ENCODE data around the gene PHLDA2.

PHLDA2 gene

DNA sequence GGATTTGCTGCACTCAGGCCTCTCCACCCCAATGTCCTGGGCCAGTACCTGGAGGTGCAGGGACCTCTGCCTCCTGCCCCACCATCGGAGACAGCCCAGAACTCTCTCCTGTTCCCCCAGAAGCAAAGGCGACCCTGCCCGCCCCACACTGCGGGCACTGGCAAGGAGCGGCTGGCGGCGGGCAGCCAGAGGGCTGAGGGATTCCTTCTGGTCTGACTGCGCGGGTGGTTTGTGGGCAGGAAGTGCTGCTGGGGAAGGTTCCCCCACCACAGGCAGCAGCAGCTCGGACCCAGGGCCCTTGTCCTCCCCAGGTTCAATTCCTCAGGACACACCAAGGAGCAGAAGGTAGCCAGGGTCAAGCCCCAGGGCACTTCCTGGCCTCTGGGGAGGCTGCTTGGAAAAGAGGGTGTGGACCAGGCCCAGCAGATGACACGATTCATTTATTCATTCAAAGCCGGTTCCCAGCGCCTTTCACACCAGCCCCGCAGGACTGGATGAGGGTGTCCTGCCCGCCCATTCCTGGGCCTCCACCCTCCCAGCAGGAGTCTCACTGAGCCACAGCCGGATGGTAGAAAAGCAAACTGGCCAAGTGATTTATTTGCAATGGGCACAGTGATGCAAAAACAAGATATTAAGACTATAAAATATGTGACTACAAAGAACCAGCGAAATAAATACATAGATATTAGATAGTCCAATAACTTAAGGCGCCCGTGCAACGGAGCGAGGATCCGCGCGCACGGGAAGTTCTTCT, 1.2 kb downstream of the PHLDA2 start:
- DNase-seq, result no peak

- no peak for DNase-seq
These were observed 2.0 kb downstream of the PHLDA2 start for GRCh38 chr11:2927121-2927800.

DNA sequence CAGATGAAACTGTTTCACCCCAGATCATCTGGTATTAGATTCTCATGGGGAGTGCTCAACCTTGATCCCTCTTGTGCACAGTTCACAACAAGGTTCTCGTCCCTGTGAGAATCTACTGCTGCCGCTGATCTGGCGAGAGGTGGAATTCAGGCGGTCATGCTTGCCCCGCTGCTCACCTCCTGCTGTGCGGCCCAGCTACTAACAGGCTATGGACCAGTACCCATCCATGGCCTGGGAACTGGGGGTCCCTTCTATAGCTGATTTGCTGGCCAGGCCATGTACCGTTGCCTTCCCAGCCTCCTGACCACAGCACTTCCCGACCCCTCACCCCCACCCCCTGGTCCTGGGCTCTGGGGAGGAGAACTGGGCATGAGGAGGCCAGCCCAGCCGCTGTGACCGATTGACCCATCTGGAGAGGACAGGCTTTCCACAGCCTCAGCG, 2.6 kb downstream of the PHLDA2 start:
- no peak for DNase-seq

DNA sequence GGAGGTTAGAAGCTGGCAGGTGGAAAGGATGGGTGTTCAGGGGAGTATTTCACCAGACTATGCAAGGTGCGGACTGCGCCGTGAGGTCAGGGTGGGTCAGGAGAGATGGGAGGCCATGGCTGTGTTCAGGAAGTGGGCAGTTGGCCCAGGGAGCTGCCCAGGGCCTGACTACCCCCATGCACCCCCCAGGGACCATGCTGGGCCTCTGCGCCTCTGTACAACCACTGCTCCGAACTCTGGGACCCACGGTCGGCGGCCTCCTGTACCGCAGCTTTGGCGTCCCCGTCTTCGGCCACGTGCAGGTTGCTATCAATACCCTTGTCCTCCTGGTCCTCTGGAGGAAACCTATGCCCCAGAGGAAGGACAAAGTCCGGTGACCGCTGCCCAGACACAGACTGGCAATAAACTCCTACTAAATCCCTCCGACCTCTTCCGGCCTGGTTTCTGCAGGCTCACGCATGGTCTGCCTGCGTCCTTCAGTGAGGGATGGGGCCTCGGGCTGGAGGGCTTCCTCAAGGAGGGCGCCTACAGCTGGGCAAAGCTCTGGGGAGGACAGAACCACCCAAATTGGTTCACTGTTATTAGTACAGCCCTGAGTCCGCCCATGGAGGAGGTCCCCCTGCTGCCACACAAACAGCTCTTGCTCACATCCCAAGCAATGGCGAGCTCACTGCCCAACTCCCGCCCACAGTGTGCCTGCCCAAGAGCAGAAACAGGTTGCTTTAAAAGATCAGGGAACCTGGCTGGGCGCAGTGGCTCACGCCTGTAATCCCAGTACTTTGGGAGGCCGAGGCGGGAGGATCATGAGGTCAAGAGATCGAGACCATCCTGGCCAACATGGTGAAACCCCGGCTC, 4.2 kb downstream of the PHLDA2 start:
- DNase-seq, result no peak

DNA sequence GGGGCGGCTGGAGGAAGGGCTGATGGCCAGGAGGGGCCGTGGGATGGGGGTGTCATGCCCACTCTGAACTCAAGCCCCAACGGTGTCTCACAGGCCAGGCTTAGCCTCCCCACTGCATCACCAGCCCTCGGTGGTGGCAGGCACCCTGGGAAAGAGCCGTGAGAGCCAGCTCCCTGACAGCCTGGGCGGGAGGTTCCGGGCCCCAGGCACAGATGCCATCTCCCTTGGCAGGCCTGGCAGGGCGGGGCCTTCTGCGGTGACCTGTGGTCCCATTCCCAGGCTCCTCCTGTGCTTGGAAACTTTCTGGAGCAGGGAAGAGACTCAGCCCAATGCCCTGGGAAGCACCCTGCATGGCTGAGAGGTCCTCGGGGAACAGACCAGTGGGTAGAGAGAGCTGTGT, 4.8 kb downstream of the PHLDA2 start:
- DNase-seq, result no peak

DNA sequence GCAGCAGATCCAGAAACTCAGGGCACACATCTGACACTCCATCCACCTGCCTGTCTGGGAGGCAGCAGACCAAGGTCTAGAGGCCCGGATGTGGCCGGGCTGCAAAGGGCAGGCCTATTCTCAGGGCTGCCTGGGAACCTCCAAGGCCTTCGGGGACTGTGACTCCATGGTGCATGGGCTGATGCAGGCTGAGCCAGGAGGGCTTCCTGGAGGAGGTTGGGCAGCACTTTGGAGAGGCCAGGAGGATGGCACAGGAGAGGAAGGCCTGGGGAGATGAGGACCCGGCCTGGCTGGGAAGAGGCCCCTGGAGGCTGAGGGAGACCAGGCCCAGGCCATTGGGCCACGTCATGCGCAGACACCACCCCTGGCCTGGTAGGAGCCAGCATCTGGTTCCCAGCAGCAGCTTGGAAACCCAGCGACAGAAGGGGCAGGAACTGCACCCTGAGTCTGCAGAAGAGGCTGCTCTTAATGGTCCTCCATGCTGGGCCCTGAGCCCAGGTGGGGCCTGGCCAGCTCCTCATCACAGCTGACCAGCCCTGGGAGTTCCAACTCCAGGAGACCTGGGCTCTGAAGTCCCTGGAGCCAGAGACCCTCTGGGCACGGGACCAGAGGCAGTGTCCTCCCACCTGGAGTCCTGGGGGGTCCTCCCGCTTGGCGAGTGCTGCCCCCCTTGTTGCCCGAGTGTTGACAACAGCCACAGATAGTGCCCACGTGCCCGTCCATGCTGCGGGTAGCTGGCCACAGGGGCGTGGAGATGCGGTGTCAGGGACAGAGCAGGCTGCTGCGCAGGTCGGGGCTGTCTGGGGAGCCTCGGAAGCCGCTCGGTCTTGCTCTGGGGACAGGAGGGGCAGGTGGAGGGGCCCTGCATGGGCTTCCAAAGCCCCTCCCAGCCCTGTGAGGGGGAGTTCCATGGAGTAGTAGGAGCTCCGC, 5.5 kb downstream of the PHLDA2 start:
- DNase-seq, result no peak

DNA sequence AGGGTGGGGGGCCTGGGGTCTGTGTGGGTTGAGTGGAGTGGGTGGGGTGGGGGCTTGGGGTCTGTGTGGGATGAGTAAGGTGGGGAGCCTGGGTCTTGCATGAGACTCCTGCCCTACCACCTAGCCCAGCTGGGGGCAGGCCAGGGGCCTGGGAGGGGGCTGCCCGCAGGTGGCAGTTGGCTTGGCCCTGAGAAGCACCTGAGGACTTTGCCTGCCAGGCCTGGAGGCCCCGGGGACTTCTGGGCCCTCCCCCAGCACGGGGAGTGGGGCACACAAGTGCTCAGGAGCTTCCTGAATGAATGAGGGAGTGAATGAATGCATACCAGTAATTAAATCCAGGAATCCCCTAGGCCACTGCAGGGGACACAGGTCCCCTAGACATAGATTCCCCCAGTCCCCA, 6.6 kb downstream of the PHLDA2 start:
- DNase-seq, result no peak

- DNase-seq, result no peak
These were observed 7.3 kb downstream of the PHLDA2 start for GRCh38 chr11:2921742-2922493.

DNA sequence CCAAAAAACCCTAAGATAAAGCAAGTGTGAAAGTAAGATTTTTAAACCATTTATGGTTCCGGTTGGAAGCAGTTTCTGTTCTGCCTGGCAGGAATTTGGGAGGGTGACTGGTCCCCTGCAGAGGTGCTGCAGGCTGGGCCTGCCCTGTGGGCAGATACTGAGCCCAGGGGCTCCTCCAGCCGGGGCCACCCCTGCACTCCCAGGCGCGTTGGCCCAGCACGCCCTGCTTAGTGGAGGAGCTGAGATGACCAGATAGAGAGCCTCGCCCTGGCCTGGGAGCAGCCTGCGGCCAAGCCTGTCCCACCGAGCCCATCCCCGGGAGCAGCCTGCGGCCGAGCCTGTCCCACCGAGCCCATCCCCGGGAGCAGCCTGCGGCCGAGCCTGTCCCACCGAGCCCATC, 8.0 kb downstream of the PHLDA2 start:
- DNase-seq, result no peak

GRCh38 chr11:2920343-2920742, 8.9 kb downstream of the PHLDA2 start:
- no peak for DNase-seq

DNA sequence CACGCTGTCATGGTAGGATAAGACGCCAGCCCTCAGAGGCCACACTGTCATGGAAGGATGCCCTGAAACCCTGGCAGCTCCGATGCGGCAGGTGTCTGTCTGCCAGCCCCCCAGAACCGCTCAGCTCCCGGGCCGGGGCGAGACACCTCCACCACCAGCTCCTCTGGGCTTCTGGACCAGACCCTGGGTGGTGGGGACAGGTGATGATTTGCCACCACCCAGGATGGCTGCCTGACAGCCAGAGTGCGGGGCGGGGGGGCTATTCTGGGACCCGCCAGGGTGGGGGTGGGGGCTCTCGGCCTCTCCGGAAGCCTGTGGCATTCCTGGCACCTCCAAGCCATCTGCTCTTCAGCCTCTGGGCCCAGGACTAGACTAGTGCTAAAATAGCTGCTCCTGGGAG, 9.4 kb downstream of the PHLDA2 start:
- no peak for DNase-seq

GRCh38 chr11:2919188-2919587, 10.0 kb downstream of the PHLDA2 start:
- no peak for DNase-seq

GRCh38 chr11:2917842-2918490, 11.3 kb downstream of the PHLDA2 start:
- DNase-seq, result no peak

- no peak for DNase-seq
These were observed 12.2 kb downstream of the PHLDA2 start for GRCh38 chr11:2916892-2917645.

DNA sequence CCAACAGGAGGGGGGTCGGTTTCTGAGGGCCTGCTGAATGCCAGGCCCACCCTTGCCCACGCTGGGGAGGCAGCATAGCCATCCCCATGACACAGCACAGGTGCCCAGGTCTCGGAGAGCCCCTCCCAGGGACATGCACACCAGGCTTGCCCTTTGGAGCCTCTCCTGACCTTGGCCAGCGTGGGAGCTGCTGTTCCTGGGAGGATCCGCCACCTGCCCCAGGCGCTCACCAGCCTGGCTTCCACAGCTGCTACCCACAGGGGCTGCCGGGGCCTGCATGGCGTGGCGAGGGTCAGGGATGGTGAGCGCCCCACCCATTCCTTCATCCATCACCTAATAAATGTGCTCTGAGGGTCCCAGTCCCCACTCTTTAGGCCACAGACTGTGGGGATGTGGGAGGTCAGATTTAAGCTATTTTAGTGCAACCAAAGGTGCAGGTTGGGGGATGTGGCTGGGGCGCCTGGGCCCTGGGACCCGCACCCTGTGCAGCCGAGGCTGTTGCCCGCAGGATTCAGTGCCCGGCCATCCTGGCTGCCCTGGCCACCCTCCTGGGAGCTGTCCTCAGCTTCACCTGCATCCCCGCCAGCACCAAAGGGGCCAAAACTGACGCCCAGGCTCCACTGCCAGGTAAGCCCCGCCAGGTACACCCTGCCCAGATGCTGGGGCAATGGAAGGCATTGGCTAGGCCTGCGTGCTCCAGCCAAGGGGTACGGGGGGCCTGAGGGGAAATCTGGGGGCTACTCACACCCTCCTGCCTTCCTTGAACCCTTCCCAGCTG, 12.9 kb downstream of the PHLDA2 start:
- no peak for DNase-seq

GRCh38 chr11:2915473-2915872, 13.7 kb downstream of the PHLDA2 start:
- no peak for DNase-seq

DNA sequence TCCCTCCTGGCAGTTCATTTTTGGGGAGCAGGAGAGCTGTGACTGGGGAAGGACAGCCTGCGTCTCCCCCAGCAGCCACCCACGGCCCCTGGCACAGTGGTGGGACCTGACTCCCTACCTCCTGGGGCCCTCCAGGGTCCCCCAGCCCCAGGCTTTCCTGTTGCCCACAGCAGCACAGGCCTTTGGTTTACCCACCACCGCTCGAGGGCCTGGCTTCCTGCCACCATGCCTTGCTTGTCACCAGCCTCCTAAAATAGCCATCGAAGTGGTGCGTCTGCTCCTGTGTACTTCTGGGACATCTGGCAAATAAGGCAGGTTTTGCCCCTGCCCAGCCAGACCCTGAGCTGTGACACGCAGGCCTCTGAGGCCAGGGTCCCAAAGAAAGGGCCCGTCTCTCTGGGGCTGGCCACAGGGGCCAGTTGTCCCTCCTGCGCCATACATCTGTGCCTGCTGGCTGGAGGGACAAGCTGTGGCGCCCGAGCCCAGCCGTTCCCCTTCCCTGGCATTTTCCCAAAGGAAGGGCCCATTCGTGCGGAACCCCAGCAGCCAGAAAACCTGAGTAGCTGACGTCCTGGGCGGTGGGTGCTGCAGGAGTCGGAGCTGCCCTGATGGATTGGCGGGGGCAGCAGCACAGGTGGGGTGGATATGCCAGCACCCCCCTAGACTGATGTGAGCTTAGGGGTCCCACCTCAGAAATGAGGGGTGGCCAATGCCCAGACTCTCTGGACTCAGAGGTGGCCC, 14.6 kb downstream of the PHLDA2 start:
- no peak for DNase-seq

DNA sequence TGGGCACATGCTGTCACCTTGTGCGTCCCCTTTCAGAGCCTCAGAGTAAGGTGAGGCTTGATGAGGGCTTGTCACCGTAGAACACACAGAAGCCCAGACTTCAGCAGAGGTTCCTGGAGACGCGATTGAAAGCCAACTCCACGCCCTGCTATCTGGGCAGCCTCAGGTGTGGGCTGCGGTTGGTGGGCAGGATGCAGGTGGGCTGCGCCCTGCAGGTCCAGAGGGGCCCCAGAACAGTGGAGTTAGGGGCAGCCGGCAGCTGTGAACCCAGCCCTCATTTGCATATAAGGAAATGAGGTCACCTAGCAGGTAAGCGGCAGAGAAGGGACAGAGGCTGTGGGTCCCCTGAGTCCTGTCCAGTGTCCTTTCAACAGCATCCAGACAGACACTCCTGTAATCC, 15.4 kb downstream of the PHLDA2 start:
- no peak for DNase-seq

- no peak for DNase-seq
These were observed 16.2 kb downstream of the PHLDA2 start for GRCh38 chr11:2913019-2913431.

All from CD4-positive, alpha-beta T cell treated with Interleukin-21 for 1 hour (primary cell).